IMR-90 (cell line): Measurements from ENCODE around the gene SF3A2.

Source experiments
- CEBPB ChIP-seq: IDR thresholded peaks from 2 replicates; pipeline ENCODE4 v1.6.1; 2012; ENCODE audit warnings: low read depth, low read length, improper control_type of control experiment
- CTCF ChIP-seq: conservative IDR thresholded peaks from 2 replicates; pipeline ENCODE4 v1.5.1; 2012; ENCODE audit warnings: mild to moderate bottlenecking, low read depth, low read length, improper control_type of control experiment
- ELK1 ChIP-seq: fragments of 150-350 bp; IDR thresholded peaks from 2 replicates; pipeline ENCODE4 v1.6.1; 2016; ENCODE audit warnings: low read depth, mild to moderate bottlenecking, low read length, moderate library complexity, borderline replicate concordance
- MAFK ChIP-seq: IDR thresholded peaks from 2 replicates; pipeline ENCODE4 v1.6.1; 2012; ENCODE audit warnings: low read depth, low read length, improper control_type of control experiment
- MXI1 ChIP-seq: IDR thresholded peaks from 2 replicates; pipeline ENCODE4 v1.6.1; 2012; ENCODE audit warnings: low read depth, mild to moderate bottlenecking, low read length, moderate library complexity, borderline replicate concordance
- POLR2A ChIP-seq: IDR thresholded peaks from 2 replicates; pipeline ENCODE4 v1.6.1; 2012; ENCODE audit warnings: mild to moderate bottlenecking, low read depth, low read length

GRCh38 chr19:2291185-2291751 is 54.6 kb downstream of the SF3A2 start:
- no peak for TF ChIP-seq POLR2A
- no peak for TF ChIP-seq CTCF
- TF ChIP-seq CEBPB: no peak
- TF ChIP-seq MXI1: peak; percentile 65; the same call in 1 of the 2 replicates
- TF ChIP-seq MAFK: no peak
- TF ChIP-seq ELK1: no peak
